Measurements from ENCODE around the gene CABP1. TPM values are rescaled to one million over a fixed set of nuclear protein-coding genes. Genes with fewer than 3 reads are reported as not detected.

Gene CABP1
- total RNA-seq, 1 donor from 2014 or later, result 1.2 TPM

- peaks cover 4% of the 10 kb centered on the region for H3K4me1 Mint-ChIP-seq
- no peak for DNase-seq (ENCODE audit: low read depth, low spot score)
- no peak overlapping the region for H3K4me3 Mint-ChIP-seq
- TF ChIP-seq, protein P1, sequence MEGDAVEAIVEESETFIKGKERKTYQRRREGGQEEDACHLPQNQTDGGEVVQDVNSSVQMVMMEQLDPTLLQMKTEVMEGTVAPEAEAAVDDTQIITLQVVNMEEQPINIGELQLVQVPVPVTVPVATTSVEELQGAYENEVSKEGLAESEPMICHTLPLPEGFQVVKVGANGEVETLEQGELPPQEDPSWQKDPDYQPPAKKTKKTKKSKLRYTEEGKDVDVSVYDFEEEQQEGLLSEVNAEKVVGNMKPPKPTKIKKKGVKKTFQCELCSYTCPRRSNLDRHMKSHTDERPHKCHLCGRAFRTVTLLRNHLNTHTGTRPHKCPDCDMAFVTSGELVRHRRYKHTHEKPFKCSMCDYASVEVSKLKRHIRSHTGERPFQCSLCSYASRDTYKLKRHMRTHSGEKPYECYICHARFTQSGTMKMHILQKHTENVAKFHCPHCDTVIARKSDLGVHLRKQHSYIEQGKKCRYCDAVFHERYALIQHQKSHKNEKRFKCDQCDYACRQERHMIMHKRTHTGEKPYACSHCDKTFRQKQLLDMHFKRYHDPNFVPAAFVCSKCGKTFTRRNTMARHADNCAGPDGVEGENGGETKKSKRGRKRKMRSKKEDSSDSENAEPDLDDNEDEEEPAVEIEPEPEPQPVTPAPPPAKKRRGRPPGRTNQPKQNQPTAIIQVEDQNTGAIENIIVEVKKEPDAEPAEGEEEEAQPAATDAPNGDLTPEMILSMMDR (conservative IDR thresholded peaks at IDR 0.05), result no peak
- H3K27me3 Mint-ChIP-seq (ENCODE audit: low read depth), result no peaks in the 10 kb centered on the region
- H3K36me3 Mint-ChIP-seq (ENCODE audit: low read depth), result no peaks in the 10 kb centered on the region
- no peaks in the 10 kb centered on the region for H3K9me3 Mint-ChIP-seq
- no peak overlapping the region for H3K27ac Mint-ChIP-seq (ENCODE audit: unreplicated experiment)
Observed at GRCh38 chr12:120677765-120678473, 37.5 kb downstream of the CABP1 start.

DNA sequence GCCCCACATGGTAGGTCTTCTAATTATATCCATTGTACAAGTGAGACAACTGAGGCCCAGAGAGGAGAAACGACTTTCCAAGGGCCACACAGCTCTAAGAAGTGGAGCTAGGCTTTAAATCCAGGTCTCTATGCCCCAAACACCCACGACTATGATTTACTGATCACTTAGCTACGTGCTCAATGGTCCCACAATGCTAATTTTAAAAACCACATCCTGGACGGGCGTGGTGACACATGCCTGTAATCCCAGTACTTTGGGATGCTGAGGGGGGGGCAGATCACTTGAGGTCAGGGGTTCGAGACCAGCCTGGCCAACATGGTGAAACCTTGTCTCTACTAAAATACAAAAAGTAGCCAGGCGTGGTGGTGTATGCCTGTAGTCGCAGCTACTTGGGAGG, 38.1 kb downstream of the CABP1 start:
- no peaks in the 10 kb centered on the region for H3K9me3 Mint-ChIP-seq
- no peaks in the 10 kb centered on the region for H3K27me3 Mint-ChIP-seq (ENCODE audit: low read depth)
- peaks cover 4% of the 10 kb centered on the region for H3K4me1 Mint-ChIP-seq
- DNase-seq (ENCODE audit: low read depth, low spot score), result no peak
- H3K4me3 Mint-ChIP-seq, result no peak overlapping the region
- H3K27ac Mint-ChIP-seq (ENCODE audit: unreplicated experiment), result no peak overlapping the region
- TF ChIP-seq, protein P1 (conservative IDR thresholded peaks at IDR 0.05), result no peak
- H3K36me3 Mint-ChIP-seq (ENCODE audit: low read depth), result no peaks in the 10 kb centered on the region

GRCh38 chr12:120680165-120680738, 39.8 kb downstream of the CABP1 start:
- TF ChIP-seq, protein P1 (conservative IDR thresholded peaks at IDR 0.05), result no peak
- Mint-ChIP-seq H3K36me3 (ENCODE audit: low read depth) (no peaks in the 10 kb centered on the region), H3K9me3 (no peaks in the 10 kb centered on the region), H3K4me3 (no peak overlapping the region), H3K27ac (ENCODE audit: unreplicated experiment) (no peak overlapping the region), H3K4me1 (peaks cover 4% of the 10 kb centered on the region), H3K27me3 (ENCODE audit: low read depth) (no peaks in the 10 kb centered on the region)
- DNase-seq (ENCODE audit: low read depth, low spot score), result no peak

DNA sequence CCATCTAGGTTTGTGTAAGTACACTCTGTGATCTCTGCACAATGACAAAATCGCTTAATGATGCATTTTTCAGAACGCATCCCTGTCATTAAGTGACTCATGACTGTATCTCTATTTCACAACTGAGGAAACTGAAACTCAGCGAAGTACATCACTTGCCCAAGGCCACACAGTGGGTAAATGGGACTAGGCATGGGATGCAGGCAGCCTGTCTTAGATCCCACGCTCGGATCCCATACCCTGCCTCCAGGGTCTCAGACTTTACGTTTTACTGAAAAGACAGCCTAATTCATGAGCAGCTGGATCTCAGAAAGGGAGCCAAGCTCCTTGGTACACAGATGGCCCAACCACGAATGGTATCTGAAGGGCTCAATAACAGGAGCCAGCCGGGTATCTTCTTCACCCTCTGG, 44.1 kb downstream of the CABP1 start:
- Mint-ChIP-seq H3K4me3 (peak overlapping the region; percentile 99), H3K27me3 (ENCODE audit: low read depth) (no peaks in the 10 kb centered on the region), H3K27ac (ENCODE audit: unreplicated experiment) (no peak overlapping the region), H3K36me3 (ENCODE audit: low read depth) (no peaks in the 10 kb centered on the region), H3K4me1 (peaks cover 20% of the 10 kb centered on the region), H3K9me3 (no peaks in the 10 kb centered on the region)
- TF ChIP-seq, protein P1 (conservative IDR thresholded peaks at IDR 0.05), result no peak
- no peak for DNase-seq (ENCODE audit: low read depth, low spot score)

GRCh38 chr12:120685522-120685921, 45.1 kb downstream of the CABP1 start:
- TF ChIP-seq, protein P1 (conservative IDR thresholded peaks at IDR 0.05), result no peak
- Mint-ChIP-seq H3K36me3 (ENCODE audit: low read depth) (no peaks in the 10 kb centered on the region), H3K27ac (ENCODE audit: unreplicated experiment) (no peak overlapping the region), H3K9me3 (no peaks in the 10 kb centered on the region), H3K4me3 (peak overlapping the region; percentile 99), H3K27me3 (ENCODE audit: low read depth) (no peaks in the 10 kb centered on the region), H3K4me1 (peaks cover 28% of the 10 kb centered on the region)
- no peak for DNase-seq (ENCODE audit: low read depth, low spot score)
